B cell (primary cell): ENCODE measurements around the gene TAS1R2. TPM values are rescaled to one million over a fixed set of nuclear protein-coding genes. Genes with fewer than 3 reads are reported as not detected.

Experiments
- ATAC-seq: fragments of 200-7000 bp; cut with Tn5 transposase; one replicate; pipeline ENCODE4 v1.10.0; 2021; ENCODE audit warnings: low read depth, mild to moderate bottlenecking, moderate number of reproducible peaks, moderate library complexity
- CTCF ChIA-PET: fragments of 350-600 bp; sonication (Branson Sonifier 250); formaldehyde crosslinking; loops from one replicate; lab custom pipeline; 2021; ENCODE audit warnings: antibody characterized with exemption, inconsistent platforms; lab: Charles Lee
- POLR2A ChIA-PET: fragments of 350-600 bp; sonication (Branson Sonifier 250); formaldehyde crosslinking; loops from one replicate; lab custom pipeline; 2021; ENCODE audit warnings: antibody characterized with exemption; lab: Charles Lee
- DNase-seq: peaks from one replicate; pipeline ENCODE4 v3.0.0; 2013
- H2AFZ ChIP-seq: 2 replicates; pipeline ENCODE4 v1.6.1; 2012; ENCODE audit warnings: mild to moderate bottlenecking, low read depth, low read length; ENCODE audit not compliant: insufficient read depth, poor library complexity, severe bottlenecking
- H3K27ac ChIP-seq, 2 donors: 1 replicate in 1 of 2; 2 replicates in 1 of 2; pipeline ENCODE4 v1.5.1; 2012 to 2013; ENCODE audit warnings: low read length in 2 of 2, mild to moderate bottlenecking in 2 of 2, moderate library complexity in 1 of 2
- H3K27me3 ChIP-seq, 4 experiments: fragments of 200-600 bp in 1 of 4; sonication (generic) in 1 of 4; replicated peaks in 1 of 4; 1 replicate in 2 of 4; 2 replicates in 2 of 4; pipeline versions ENCODE4 v1.6.1 to v1.7.0; 2013 to 2016; ENCODE audit warnings: low read length in 3 of 4, mild to moderate bottlenecking in 2 of 4, mixed read lengths in 1 of 4, moderate library complexity in 1 of 4; ENCODE audit not compliant: insufficient read depth in 4 of 4, control insufficient read depth in 3 of 4; ENCODE audit errors: control extremely low read depth in 1 of 4
- H3K36me3 ChIP-seq, 2 experiments: replicated peaks in 1 of 2; 1 replicate in 1 of 2; 2 replicates in 1 of 2; pipeline versions ENCODE4 v1.6.1 to v1.7.1; 2013; ENCODE audit warnings: low read length in 1 of 2; ENCODE audit not compliant: insufficient read depth in 2 of 2, control insufficient read depth in 1 of 2; ENCODE audit errors: control extremely low read depth in 1 of 2, extremely low read depth in 1 of 2
- H3K4me1 ChIP-seq, 2 donors: fragments of 200-600 bp in 1 of 2; sonication (generic) in 1 of 2; 1 replicate in 1 of 2; 2 replicates in 1 of 2; pipeline versions ENCODE4 v1.5.1 to v1.6.1; 2013 to 2017; ENCODE audit warnings: low read length in 2 of 2; ENCODE audit not compliant: control insufficient read depth in 2 of 2, insufficient read depth in 2 of 2
- H3K4me2 ChIP-seq: replicated peaks from 2 replicates; pipeline ENCODE3; 2012; ENCODE audit warnings: mild to moderate bottlenecking, low read depth, low read length; ENCODE audit not compliant: poor library complexity, severe bottlenecking
- H3K4me3 ChIP-seq, 5 experiments: fragments of 200-600 bp in 1 of 5; sonication (generic) in 1 of 5; 1 replicate in 3 of 5; 2 replicates in 2 of 5; pipeline versions ENCODE4 v1.5.1 to v1.7.0; 2011 to 2016; ENCODE audit warnings: low read length in 4 of 5, mild to moderate bottlenecking in 4 of 5, low read depth in 2 of 5, control low read depth in 1 of 5, moderate library complexity in 1 of 5; ENCODE audit not compliant: insufficient read depth in 1 of 5; ENCODE audit errors: control extremely low read depth in 1 of 5, extremely low read depth in 1 of 5
- H3K79me2 ChIP-seq: fragments of 200-600 bp; sonication (generic); one replicate; pipeline ENCODE4 v1.6.0; 2016; ENCODE audit warnings: low read length; ENCODE audit not compliant: control insufficient read depth, insufficient read depth
- H3K9ac ChIP-seq: fragments of 200-600 bp; sonication (generic); 2 replicates; pipeline ENCODE4 v1.6.1; 2017; ENCODE audit warnings: mild to moderate bottlenecking, low read length, moderate library complexity
- H3K9me3 ChIP-seq, 3 donors: one replicate each; pipeline versions ENCODE4 v1.6.1 to v1.7.1; 2013; ENCODE audit warnings: low read length in 2 of 3; ENCODE audit not compliant: control insufficient read depth in 2 of 3, insufficient read depth in 1 of 3; ENCODE audit errors: control extremely low read depth in 1 of 3
- H4K20me1 ChIP-seq: 2 replicates; pipeline ENCODE4 v1.6.0; 2012; ENCODE audit warnings: mild to moderate bottlenecking, low read length; ENCODE audit not compliant: insufficient read depth, control insufficient read depth, poor library complexity, severe bottlenecking
- H3K27ac Mint-ChIP-seq: one replicate; pipeline ENCODE4 v1.8.0; 2021; ENCODE audit warnings: mixed read lengths
- H3K27me3 Mint-ChIP-seq: one replicate; pipeline ENCODE4 v1.8.0; 2021; ENCODE audit warnings: mixed read lengths
- H3K4me1 Mint-ChIP-seq: one replicate; pipeline ENCODE4 v1.8.0; 2021; ENCODE audit warnings: mixed read lengths
- H3K4me3 Mint-ChIP-seq: one replicate; pipeline ENCODE4 v1.8.0; 2021; ENCODE audit warnings: mixed read lengths
- H3K9me3 Mint-ChIP-seq: one replicate; pipeline ENCODE4 v1.8.0; 2022; ENCODE audit warnings: mixed read lengths; ENCODE audit not compliant: insufficient read depth
- CTCF ChIP-seq: fragments of 200-600 bp; IDR thresholded peaks from one replicate; pipeline ENCODE4 v1.8.0; 2022; ENCODE audit warnings: antibody characterized with exemption, mild to moderate bottlenecking
- EZH2 ChIP-seq: IDR thresholded peaks from 2 replicates; pipeline ENCODE4 v1.6.1; 2012; ENCODE audit warnings: borderline replicate concordance, low read depth, mild to moderate bottlenecking, moderate library complexity, low read length; ENCODE audit not compliant: insufficient read depth, poor library complexity, severe bottlenecking
- WGBS: methylation state at CpG from one replicate; pipeline ENCODE4 v1.1.5; 2013; ENCODE audit warnings: missing lambda C conversion rate; ENCODE audit not compliant: insufficient coverage; 5-methylcytosine and 5-hydroxymethylcytosine counted together
- intact Hi-C: fragments of 100-400 bp; cut with micrococcal nuclease; formaldehyde crosslinking; loops from one replicate; pipeline ENCODE4 v1.10.0; 2022
- polyA plus RNA-seq: library from polyadenylated mRNA; depleted of rRNA; stranded (reverse); fragments of >200 nt; gene quantifications from 2 replicates; pipeline ENCODE4 v1.2.3, GENCODE V29; 2012
- total RNA-seq, 2 donors: library from RNA; stranded (reverse); fragments of 120-200 nt in 1 of 2; gene quantifications; 1 replicate in 1 of 2; 2 replicates in 1 of 2; pipeline versions ENCODE4 v1.2.3 to v1.2.4, GENCODE V29; 2013 to 2022

Gene TAS1R2
- total and polyA plus RNA-seq, 2 donors (not counting 1 experiment from before 2014, with no cell fraction given): not detected

DNA sequence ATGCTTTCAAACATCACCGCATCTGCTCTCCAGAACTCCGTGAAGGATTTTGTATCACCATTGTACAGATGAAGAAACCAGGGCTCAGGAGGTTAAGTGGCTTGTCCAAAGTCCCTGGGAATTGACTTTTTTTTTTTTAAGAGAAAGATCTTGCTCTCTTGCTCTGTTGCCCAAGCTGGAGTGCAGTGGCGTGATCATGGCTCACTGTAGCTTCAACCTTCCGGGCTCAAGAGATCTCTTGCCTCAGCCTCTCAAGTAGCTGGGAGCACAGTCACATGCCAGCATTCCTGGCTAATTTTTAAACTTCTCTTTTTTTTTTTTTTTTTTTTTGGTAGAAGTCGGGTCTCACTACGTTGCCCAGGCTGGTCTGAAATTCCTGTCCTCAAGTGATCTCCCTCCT lies 6.9 kb upstream of the TAS1R2 start:
- Mint-ChIP-seq H3K27me3 (peaks cover 10% of the 10 kb centered on the region), H3K4me3 (no peak overlapping the region), H3K9me3 (no peaks in the 10 kb centered on the region), H3K4me1 (peaks cover 5% of the 10 kb centered on the region), H3K27ac (no peak overlapping the region)
- H3K79me2 ChIP-seq: no peaks in the 10 kb centered on the region
- H3K27me3 ChIP-seq: peaks cover 0 to 6% (median 0%) of the 10 kb centered on the region in 4 experiments
- H3K4me3 ChIP-seq: no peak overlapping the region
- POLR2A ChIA-PET: no interaction called here
- H3K9ac ChIP-seq: no peak overlapping the region
- 92% methylated on average over 6 of the region's 6 CpGs for WGBS
- H4K20me1 ChIP-seq: no peaks in the 10 kb centered on the region
- ATAC-seq (no peak), DNase-seq (no peak)
- no peak overlapping the region for H3K4me2 ChIP-seq
- H3K36me3 ChIP-seq: no peaks in the 10 kb centered on the region
- no peak for TF ChIP-seq CTCF
- TF ChIP-seq EZH2: no peak
- CTCF ChIA-PET: no interaction called here
- no peaks in the 10 kb centered on the region for H3K9me3 ChIP-seq
- H3K4me1 ChIP-seq: peaks cover 0 to 4% of the 10 kb centered on the region in 2 donors
- intact Hi-C loops: no loop called here
- no peak overlapping the region for H2AFZ ChIP-seq
- no peak overlapping the region for H3K27ac ChIP-seq

DNA sequence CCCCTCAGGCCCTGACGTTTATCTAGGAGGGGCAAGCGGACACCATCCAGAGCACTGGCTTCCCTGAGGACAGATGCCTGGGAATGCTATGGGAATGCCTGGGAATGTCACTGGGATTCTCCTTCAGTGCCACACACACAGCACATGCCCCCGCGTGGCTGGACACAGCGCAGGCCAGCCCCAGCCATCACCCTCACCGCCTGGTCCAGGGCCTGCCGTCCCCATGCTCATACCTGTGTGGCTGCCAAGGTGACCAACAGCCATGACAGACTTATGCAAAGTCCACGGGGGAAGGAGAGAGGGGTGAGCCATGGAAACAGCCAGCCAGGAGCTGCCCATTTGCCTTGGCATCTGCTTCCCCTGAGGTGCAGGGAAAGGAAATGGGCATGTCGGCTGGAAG lies 5.7 kb upstream of the TAS1R2 start:
- Histone ChIP-seq H3K4me1 (peaks cover 0 to 4% of the 10 kb centered on the region in 2 donors), H3K9me3 (no peaks in the 10 kb centered on the region), H4K20me1 (no peaks in the 10 kb centered on the region), H3K36me3 (no peaks in the 10 kb centered on the region), H3K4me3 (no peak overlapping the region), H3K27me3 (peaks cover 0 to 6% (median 0%) of the 10 kb centered on the region in 4 experiments), H3K4me2 (no peak overlapping the region), H3K27ac (no peak overlapping the region), H3K79me2 (no peaks in the 10 kb centered on the region), H2AFZ (no peak overlapping the region), H3K9ac (no peak overlapping the region)
- ATAC-seq: no peak
- Mint-ChIP-seq H3K9me3 (no peaks in the 10 kb centered on the region), H3K4me1 (peaks cover 5% of the 10 kb centered on the region), H3K27ac (no peak overlapping the region), H3K4me3 (no peak overlapping the region), H3K27me3 (peaks cover 10% of the 10 kb centered on the region)
- no peak for TF ChIP-seq EZH2
- no peak for TF ChIP-seq CTCF
- POLR2A ChIA-PET: no interaction called here
- DNase-seq: no peak
- intact Hi-C loops: no loop called here
- 80% methylated on average over 8 of the region's 9 CpGs for WGBS
- CTCF ChIA-PET: no interaction called here
